NCI-H82 treated with DMSO at 0.1 percent for 48 hours (cell line): Measurements from ENCODE around the gene RGCC.

ENCODE experiments used
- DNase-seq: peaks from one replicate; lab custom pipeline; 2025; ENCODE audit not compliant: unreplicated experiment; lab: John Stamatoyannopoulos, UW

Gene RGCC

GRCh38 chr13:41452462-41452861 lies 4.9 kb upstream of the RGCC start:
- DNase-seq = no peak

- no peak for DNase-seq
Observed at GRCh38 chr13:41453620-41454019, 3.7 kb upstream of the RGCC start.

GRCh38 chr13:41454170-41454569 lies 3.2 kb upstream of the RGCC start:
- DNase-seq = no peak

- DNase-seq = no peak
Observed at GRCh38 chr13:41455725-41456419, 1.5 kb upstream of the RGCC start.

- DNase-seq = no peak
Observed at GRCh38 chr13:41457589-41458186, 338 bp downstream of the RGCC start.

GRCh38 chr13:41458187-41458760 lies 924 bp downstream of the RGCC start:
- DNase-seq = no peak

GRCh38 chr13:41458761-41459431 lies 1.5 kb downstream of the RGCC start:
- DNase-seq = no peak

GRCh38 chr13:41459432-41460073 lies 2.2 kb downstream of the RGCC start:
- DNase-seq = no peak

- DNase-seq = no peak
Observed at GRCh38 chr13:41460074-41460465, 2.7 kb downstream of the RGCC start.

- DNase-seq = no peak
Observed at GRCh38 chr13:41460930-41461329, 3.6 kb downstream of the RGCC start.

- DNase-seq = no peak
Observed at GRCh38 chr13:41461527-41462139, 4.3 kb downstream of the RGCC start.

- no peak for DNase-seq
Observed at GRCh38 chr13:41462427-41462826, 5.1 kb downstream of the RGCC start.

- DNase-seq = no peak
Observed at GRCh38 chr13:41463838-41464602, 6.7 kb downstream of the RGCC start.

- no peak for DNase-seq
Observed at GRCh38 chr13:41465241-41465847, 8.0 kb downstream of the RGCC start.

GRCh38 chr13:41465898-41466320 lies 8.6 kb downstream of the RGCC start:
- DNase-seq = no peak

- no peak for DNase-seq
Observed at GRCh38 chr13:41467425-41467945, 10.1 kb downstream of the RGCC start.

- no peak for DNase-seq
Observed at GRCh38 chr13:41468631-41469030, 11.3 kb downstream of the RGCC start.

- DNase-seq = no peak
Observed at GRCh38 chr13:41470196-41470595, 12.8 kb downstream of the RGCC start.

- no peak for DNase-seq
Observed at GRCh38 chr13:41471785-41472184, 14.4 kb downstream of the RGCC start.

- DNase-seq = no peak
Observed at GRCh38 chr13:41487222-41487621, 29.9 kb downstream of the RGCC start.
